GM19395 (cell line): ENCODE measurements around the gene ZFP36L2.

Experiments
- ATAC-seq: cut with Tn5 transposase; IDR thresholded peaks from one replicate; pipeline ENCODE4 v1.9.1; 2021; ENCODE audit warnings: mild to moderate bottlenecking, moderate library complexity; ENCODE audit not compliant: unreplicated experiment

The ZFP36L2 gene

GRCh38 chr2:43226558-43226954, at the start of gene ZFP36L2:
Gene ZFP36L2, minus strand, starts transcription at chr2:43226606. Its CDS starts 291 bp downstream, at chr2:43226315.
- peak; percentile 51 for ATAC-seq

- ATAC-seq: no peak
Measured at GRCh38 chr2:43274721-43275120, 48.3 kb upstream of the ZFP36L2 start.

GRCh38 chr2:43274055-43274454, 47.6 kb upstream of the ZFP36L2 start:
- no peak for ATAC-seq

GRCh38 chr2:43273529-43273928, 47.1 kb upstream of the ZFP36L2 start:
- no peak for ATAC-seq

GRCh38 chr2:43270930-43271615, 44.7 kb upstream of the ZFP36L2 start:
- ATAC-seq: no peak

- ATAC-seq: no peak
Measured at GRCh38 chr2:43270461-43270860, 44.1 kb upstream of the ZFP36L2 start.

- no peak for ATAC-seq
Measured at GRCh38 chr2:43269706-43270105, 43.3 kb upstream of the ZFP36L2 start.

GRCh38 chr2:43269074-43269572, 42.7 kb upstream of the ZFP36L2 start:
- no peak for ATAC-seq

- no peak for ATAC-seq
Measured at GRCh38 chr2:43268066-43268953, 41.9 kb upstream of the ZFP36L2 start.

- no peak for ATAC-seq
Measured at GRCh38 chr2:43267381-43267780, 41.0 kb upstream of the ZFP36L2 start.

GRCh38 chr2:43266711-43267111, 40.3 kb upstream of the ZFP36L2 start:
- ATAC-seq: no peak

- no peak for ATAC-seq
Measured at GRCh38 chr2:43265421-43265820, 39.0 kb upstream of the ZFP36L2 start.

GRCh38 chr2:43265001-43265400, 38.6 kb upstream of the ZFP36L2 start:
- ATAC-seq: no peak

- no peak for ATAC-seq
Measured at GRCh38 chr2:43262951-43263350, 36.5 kb upstream of the ZFP36L2 start.

GRCh38 chr2:43262239-43262638, 35.8 kb upstream of the ZFP36L2 start:
- no peak for ATAC-seq

- no peak for ATAC-seq
Measured at GRCh38 chr2:43259512-43259911, 33.1 kb upstream of the ZFP36L2 start.

GRCh38 chr2:43258547-43259156, 32.2 kb upstream of the ZFP36L2 start:
- no peak for ATAC-seq

GRCh38 chr2:43255296-43255910, 29.0 kb upstream of the ZFP36L2 start:
- ATAC-seq: no peak

GRCh38 chr2:43254331-43254730, 27.9 kb upstream of the ZFP36L2 start:
- no peak for ATAC-seq

GRCh38 chr2:43251171-43251731, 24.8 kb upstream of the ZFP36L2 start:
- ATAC-seq: no peak

- ATAC-seq: no peak
Measured at GRCh38 chr2:43250015-43250414, 23.6 kb upstream of the ZFP36L2 start.
